K562 (cell line): ENCODE measurements around the gene CSDE1. TPM values are rescaled to one million over a fixed set of nuclear protein-coding genes. Genes with fewer than 3 reads are reported as not detected.

Source experiments
- ADNP ChIP-seq: fragments of 200-800 bp; sonication (Bioruptor generic); IDR thresholded peaks from 2 replicates; pipeline ENCODE4 v1.6.1; 2016; ENCODE audit warnings: missing genetic modification characterization, missing compliant biosample characterization
- BMI1 ChIP-seq: fragments of 150-350 bp; IDR thresholded peaks from 2 replicates; pipeline ENCODE4 v1.6.1; 2014; ENCODE audit warnings: low read length
- CCNT2 ChIP-seq: IDR thresholded peaks from 2 replicates; pipeline ENCODE4 v1.6.1; 2011; ENCODE audit warnings: borderline replicate concordance, low read depth, mild to moderate bottlenecking, moderate library complexity, mixed read lengths, low read length; ENCODE audit not compliant: insufficient read length; ENCODE audit errors: extremely low read depth
- CREB1 ChIP-seq, 2 experiments: sonication (generic) in 1 of 2; formaldehyde crosslinking in 1 of 2; IDR thresholded peaks; 2 replicates each; pipeline versions ENCODE4 v1.6.1 to v1.8.0; 2012 to 2022; ENCODE audit warnings: inconsistent platforms in 1 of 2, mild to moderate bottlenecking in 1 of 2, missing genetic modification reagents in 1 of 2, moderate library complexity in 1 of 2
- CTCF ChIP-seq, 3 experiments: IDR thresholded peaks in 2 of 3; conservative IDR thresholded peaks in 1 of 3; 2 replicates each; pipeline ENCODE4 v1.5.1; 2011 to 2012; ENCODE audit warnings: low read length in 3 of 3, mild to moderate bottlenecking in 3 of 3, control low read depth in 2 of 3, improper control_type of control experiment in 1 of 3, inconsistent platforms in 1 of 3, low read depth in 1 of 3, mixed read lengths in 1 of 3, moderate library complexity in 1 of 3; ENCODE audit not compliant: insufficient read depth in 2 of 3
- DACH1 ChIP-seq: fragments of 450-650 bp; IDR thresholded peaks from 2 replicates; pipeline ENCODE4 v1.6.1; 2018; ENCODE audit not compliant: partially characterized antibody
- E2F6 ChIP-seq, 2 experiments: IDR thresholded peaks; 2 replicates each; pipeline ENCODE4 v1.6.1; 2011; ENCODE audit warnings: borderline replicate concordance in 1 of 2, control low read depth in 1 of 2, low read depth in 1 of 2, low read length in 1 of 2, mild to moderate bottlenecking in 1 of 2, mixed read lengths in 1 of 2, moderate library complexity in 1 of 2; ENCODE audit not compliant: insufficient read depth in 1 of 2, insufficient read length in 1 of 2, poor library complexity in 1 of 2, severe bottlenecking in 1 of 2; ENCODE audit errors: extremely low read depth in 1 of 2
- ETV5 ChIP-seq: sonication (generic); formaldehyde crosslinking; IDR thresholded peaks from 2 replicates; pipeline ENCODE4 v1.4.0; 2020; ENCODE audit warnings: low read depth, mild to moderate bottlenecking, missing genetic modification reagents
- HNRNPL ChIP-seq: fragments of 200-400 bp; formaldehyde crosslinking; IDR thresholded peaks from 2 replicates; pipeline ENCODE4 v1.6.1; 2017; ENCODE audit warnings: low read depth, mild to moderate bottlenecking, low read length
- KDM4B ChIP-seq, 2 experiments: fragments of 450-650 bp in 1 of 2; sonication (generic) in 1 of 2; IDR thresholded peaks; 2 replicates each; pipeline ENCODE4 v1.6.1; 2016 to 2017; ENCODE audit warnings: borderline replicate concordance in 2 of 2, antibody characterized with exemption in 1 of 2, low read depth in 1 of 2, mild to moderate bottlenecking in 1 of 2
- PHF21A ChIP-seq: fragments of 450-650 bp; IDR thresholded peaks from 2 replicates; pipeline ENCODE4 v1.6.1; 2017; ENCODE audit warnings: low read depth, borderline replicate concordance
- POLR2G ChIP-seq: fragments of 200-400 bp; formaldehyde crosslinking; IDR thresholded peaks from 2 replicates; pipeline ENCODE4 v1.6.1; 2017; ENCODE audit warnings: low read depth, mild to moderate bottlenecking, antibody characterized with exemption, low read length, moderate library complexity
- SMAD1 ChIP-seq: fragments of 150-350 bp; IDR thresholded peaks from 2 replicates; pipeline ENCODE4 v1.6.1; 2014; ENCODE audit warnings: low read length, low read depth; ENCODE audit not compliant: partially characterized antibody
- SRSF1 ChIP-seq: fragments of 200-400 bp; formaldehyde crosslinking; IDR thresholded peaks from 2 replicates; pipeline ENCODE4 v1.6.1; 2017; ENCODE audit warnings: mild to moderate bottlenecking, low read depth, low read length, moderate library complexity
- ZBTB33 ChIP-seq: sonication (generic); formaldehyde crosslinking; IDR thresholded peaks from 2 replicates; pipeline ENCODE4 v1.8.1; 2023; ENCODE audit warnings: mild to moderate bottlenecking, missing genetic modification reagents
- ZNF282 ChIP-seq: sonication (generic); formaldehyde crosslinking; IDR thresholded peaks from 2 replicates; pipeline ENCODE4 v1.8.1; 2023; ENCODE audit warnings: missing genetic modification reagents
- ZNF507 ChIP-seq: conservative IDR thresholded peaks from 2 replicates; pipeline ENCODE4 v1.6.1; 2017; ENCODE audit warnings: missing genetic modification characterization, missing compliant biosample characterization
- ZNF740 ChIP-seq, 3 experiments: fragments of 200-800 bp in 1 of 3; sonication (Bioruptor generic) in 1 of 3; sonication (generic) in 1 of 3; formaldehyde crosslinking in 1 of 3; IDR thresholded peaks; 2 replicates each; pipeline versions ENCODE4 v1.6.1 to v1.8.0; 2016 to 2022; ENCODE audit warnings: mild to moderate bottlenecking in 2 of 3, missing compliant biosample characterization in 2 of 3, missing genetic modification characterization in 2 of 3, missing genetic modification reagents in 1 of 3
- ZSCAN32 ChIP-seq: fragments of 450-650 bp; formaldehyde crosslinking; IDR thresholded peaks from 2 replicates; pipeline ENCODE4 v1.4.0; 2020; ENCODE audit warnings: mild to moderate bottlenecking, moderate library complexity
- polyA plus RNA-seq, 8 experiments: library from polyadenylated mRNA; depleted of rRNA in 4 of 8; stranded (reverse) in 5 of 8; unstranded in 3 of 8; fragments of >200 nt; fragmentation: Nextera tagmentation in 2 of 8; fragmentation: Illumina TruSeq in 1 of 8; extraction: Ambion mirVana in 2 of 8; extraction: Trizol in 1 of 8; gene quantifications; 2 replicates each; pipeline versions ENCODE4 v1.2.1 to v1.2.3, GENCODE V29; 2011 to 2014; ENCODE audit warnings: inconsistent platforms in 1 of 8, missing spikeins in 1 of 8
- total RNA-seq, 7 experiments: library from RNA; depleted of rRNA in 6 of 7; stranded (reverse); fragments of >200 nt in 6 of 7; fragmentation: Illumina TruSeq in 2 of 7; extraction: Trizol in 2 of 7; gene quantifications; 2 replicates each; pipeline versions ENCODE4 v1.2.1 to v1.2.3, GENCODE V29; 2011 to 2021; ENCODE audit warnings: low replicate concordance in 1 of 7

CSDE1 gene
- total and polyA plus RNA-seq, 9 of the 15 experiments (the other 6 are each of a cell fraction or from before 2014, with no cell fraction given), result 174 to 538 (median 403) TPM

GRCh38 chr1:114670083-114671010 is 87.4 kb downstream of the CSDE1 start (continued):
- TF ChIP-seq ZNF740 (CRISPR knock-in tag; IDR thresholded peaks at IDR 0.05), result no peak
- no peak for TF ChIP-seq ZNF740 (tag; IDR thresholded peaks at IDR 0.05)
- TF ChIP-seq HNRNPL, result no peak
- no peak for TF ChIP-seq ETV5 (CRISPR knock-in tag)
- TF ChIP-seq ZNF507 (tag), result no peak
- TF ChIP-seq POLR2G, result 0 out of 2 replicates have a peak, but pooled peaks have one; percentile 38
- no peak for TF ChIP-seq BMI1
- 0 out of 6 replicates have a peak, but pooled peaks of 1 of the 3 experiments have one; percentile 11 for TF ChIP-seq CTCF (IDR thresholded peaks at IDR 0.05 in 2 of 3, conservative IDR thresholded peaks at IDR 0.05 in 1 of 3; ENCODE audit: insufficient read depth in 2 of 3, low read depth in 1 of 3, low read length in 3 of 3)
- TF ChIP-seq ZBTB33 (CRISPR knock-in tag), result no peak
- no peak for TF ChIP-seq ZSCAN32 (CRISPR knock-in tag)
- TF ChIP-seq PHF21A, result no peak
- TF ChIP-seq CREB1 (IDR thresholded peaks at IDR 0.05), result no peak
- 0 out of 2 replicates have a peak, but pooled peaks have one; percentile 39 for TF ChIP-seq CREB1 (CRISPR knock-in tag; IDR thresholded peaks at IDR 0.05)
- TF ChIP-seq SMAD1, result no peak
- TF ChIP-seq DACH1, result no peak
- TF ChIP-seq SRSF1, result no peak
- 0 out of 4 replicates have a peak, but pooled peaks of 1 of the 2 experiments have one; percentile 56 for TF ChIP-seq KDM4B (IDR thresholded peaks at IDR 0.05; ENCODE audit: borderline replicate concordance in 2 of 2, low read depth in 1 of 2)
- no peak for TF ChIP-seq ZNF282 (CRISPR knock-in tag)
- no peak for TF ChIP-seq ADNP (tag)
- TF ChIP-seq CCNT2, result no peak
- peak; percentile 46 to 58 for TF ChIP-seq E2F6 (IDR thresholded peaks at IDR 0.05; ENCODE audit: borderline replicate concordance in 1 of 2, extremely low read depth in 1 of 2, insufficient read depth in 1 of 2, insufficient read length in 1 of 2, low read depth in 1 of 2, low read length in 1 of 2, poor library complexity in 1 of 2, severe bottlenecking in 1 of 2)
